Left lobe of liver (tissue), 2 donors: ENCODE results near the gene ATP6V0D1. TPM values are rescaled to one million over a fixed set of nuclear protein-coding genes. Genes with fewer than 3 reads are reported as not detected.
"Not testable (repeated sequence)": the region's sequence is repeated elsewhere in the genome, so short reads cannot be mapped to it uniquely, and the experiment has no call there.

Experiments used
- ATAC-seq: fragments of 200-7000 bp; cut with Tn5 transposase; one replicate; pipeline ENCODE4 v1.9.1; 2020; ENCODE audit warnings: mild to moderate bottlenecking, moderate library complexity
- DNase-seq: peaks from one replicate; pipeline ENCODE4 v3.0.0-alpha.2; 2020; ENCODE audit warnings: low spot score
- total RNA-seq: library from RNA; stranded (reverse); gene quantifications from one replicate; pipeline ENCODE4 v1.2.1, GENCODE V29; 2021
- donor health status: DM: no; HTN: no; CAD: no; lungs with moderate emphysema.
- donor health status: DM: no; HTN: yes; CAD: no.

The ATP6V0D1 gene
- total RNA-seq, 1 donor from 2014 or later, result 48.2 TPM

GRCh38 chr16:67504031-67505021, 23.4 kb upstream of the ATP6V0D1 start:
- ATAC-seq (peak; percentile 72), DNase-seq (no peak)

- no peak for ATAC-seq
- DNase-seq, result no peak
These were observed 18.1 kb upstream of the ATP6V0D1 start for GRCh38 chr16:67499106-67499505.

- DNase-seq (no peak), ATAC-seq (no peak)
These were observed 9.6 kb upstream of the ATP6V0D1 start for GRCh38 chr16:67490335-67491096.

GRCh38 chr16:67489401-67490083, 8.6 kb upstream of the ATP6V0D1 start:
- ATAC-seq (peak; percentile 34), DNase-seq (no peak)

- not testable (repeated sequence) for DNase-seq, ATAC-seq
These were observed 6.6 kb upstream of the ATP6V0D1 start for GRCh38 chr16:67487561-67487960.

- DNase-seq, result no peak
- no peak for ATAC-seq
These were observed 5.8 kb upstream of the ATP6V0D1 start for GRCh38 chr16:67486805-67487204.

GRCh38 chr16:67483731-67484525, 3.0 kb upstream of the ATP6V0D1 start:
- DNase-seq, result no peak
- no peak for ATAC-seq

- no peak for ATAC-seq
- no peak for DNase-seq
These were observed 2.2 kb upstream of the ATP6V0D1 start, which contains the start of gene AGRP for GRCh38 chr16:67483150-67483549. AGRP (minus strand) TSS chr16:67483547; CDS start chr16:67483398, 149 bp downstream.

GRCh38 chr16:67482233-67482924, 1.4 kb upstream of the ATP6V0D1 start:
- no peak for ATAC-seq
- no peak for DNase-seq

- ATAC-seq (peak; percentile 6), DNase-seq (peak; percentile 72)
These were observed 740 bp upstream of the ATP6V0D1 start for GRCh38 chr16:67481561-67482232.

GRCh38 chr16:67477960-67478554, 2.9 kb downstream of the ATP6V0D1 start:
- peak; percentile 4 for ATAC-seq
- DNase-seq, result no peak

GRCh38 chr16:67474551-67475455, 6.2 kb downstream of the ATP6V0D1 start:
- DNase-seq, result no peak
- ATAC-seq, result no peak

- ATAC-seq (no peak), DNase-seq (no peak)
These were observed 9.1 kb downstream of the ATP6V0D1 start for GRCh38 chr16:67471758-67472384.

- DNase-seq, result peak; percentile 99
- ATAC-seq, result peak; percentile 97
These were observed 10.6 kb downstream of the ATP6V0D1 start for GRCh38 chr16:67470359-67470758.

GRCh38 chr16:67468731-67469130, 12.2 kb downstream of the ATP6V0D1 start:
- DNase-seq (no peak), ATAC-seq (no peak)

- no peak for DNase-seq
- no peak for ATAC-seq
These were observed 14.4 kb downstream of the ATP6V0D1 start for GRCh38 chr16:67466581-67466980.

- peak; percentile 69 for DNase-seq
These were observed 16.4 kb downstream of the ATP6V0D1 start for GRCh38 chr16:67464565-67464964.

More at GRCh38 chr16:67464565-67464964, 16.4 kb downstream of the ATP6V0D1 start:
- ATAC-seq, result peak; percentile 81
